GM21515 (cell line): Measurements from ENCODE around the gene LIN9.
"Not testable (repeated sequence)": the region's sequence is repeated elsewhere in the genome, so short reads cannot be mapped to it uniquely, and the experiment has no call there.

Experiments
- ATAC-seq: cut with Tn5 transposase; IDR thresholded peaks from one replicate; pipeline ENCODE4 v1.9.1; 2021; ENCODE audit not compliant: unreplicated experiment

Gene LIN9

GRCh38 chr1:226276077-226276682 is 32.8 kb downstream of the LIN9 start:
- ATAC-seq = no peak

GRCh38 chr1:226274138-226274537 is 34.8 kb downstream of the LIN9 start:
- ATAC-seq = no peak

GRCh38 chr1:226272233-226272902 is 36.6 kb downstream of the LIN9 start:
- ATAC-seq = not testable (repeated sequence)

GRCh38 chr1:226268421-226269124 is 40.4 kb downstream of the LIN9 start:
- no peak for ATAC-seq

- ATAC-seq = no peak
These were observed 47.1 kb downstream of the LIN9 start for GRCh38 chr1:226261818-226262217.

- ATAC-seq = no peak
These were observed 53.6 kb downstream of the LIN9 start for GRCh38 chr1:226255380-226255779.

- ATAC-seq = no peak
These were observed 55.0 kb downstream of the LIN9 start for GRCh38 chr1:226253933-226254332.

- not testable (repeated sequence) for ATAC-seq
These were observed 56.1 kb downstream of the LIN9 start for GRCh38 chr1:226252841-226253240.

GRCh38 chr1:226250511-226250910 is 58.5 kb downstream of the LIN9 start:
- ATAC-seq = no peak

GRCh38 chr1:226248796-226249195 is 60.2 kb downstream of the LIN9 start:
- no peak for ATAC-seq

- no peak for ATAC-seq
These were observed 60.9 kb downstream of the LIN9 start for GRCh38 chr1:226248091-226248490.

GRCh38 chr1:226239421-226239820 is 69.5 kb downstream of the LIN9 start:
- ATAC-seq = no peak

- ATAC-seq = no peak
These were observed 72.1 kb downstream of the LIN9 start for GRCh38 chr1:226236826-226237225.

- ATAC-seq = no peak
These were observed 75.2 kb downstream of the LIN9 start for GRCh38 chr1:226233806-226234205.

- no peak for ATAC-seq
These were observed 75.7 kb downstream of the LIN9 start for GRCh38 chr1:226233293-226233692.

GRCh38 chr1:226226601-226227000 is 82.4 kb downstream of the LIN9 start:
- peak; percentile 55 for ATAC-seq

GRCh38 chr1:226223786-226224244 is 85.1 kb downstream of the LIN9 start:
- ATAC-seq = peak; percentile 60

GRCh38 chr1:226223157-226223785 is 85.7 kb downstream of the LIN9 start, which contains the start of gene MIXL1:
MIXL1 (plus strand) TSS chr1:226223664; CDS start chr1:226223682, 18 bp downstream.
- peak; percentile 4 for ATAC-seq

GRCh38 chr1:226222686-226223085 is 86.3 kb downstream of the LIN9 start:
- no peak for ATAC-seq

- no peak for ATAC-seq
These were observed 88.3 kb downstream of the LIN9 start for GRCh38 chr1:226220473-226221189.

GRCh38 chr1:226217273-226217672 is 91.7 kb downstream of the LIN9 start:
- ATAC-seq = no peak
